H9 (cell line): ENCODE data around the gene SLC2A4. TPM values are rescaled to one million over a fixed set of nuclear protein-coding genes. Genes with fewer than 3 reads are reported as not detected.
A peak's percentile ranks its signal among the peaks of the same experiment; 100 is the strongest.

ENCODE experiments used
- DNase-seq: peaks from one replicate; pipeline ENCODE4 v3.0.0-alpha.2; 2017
- H2AFZ ChIP-seq: one replicate; pipeline ENCODE4 v1.6.1; 2013; ENCODE audit warnings: mild to moderate bottlenecking, low read length, control low read depth, moderate library complexity
- H2AK5ac ChIP-seq: 2 replicates; pipeline ENCODE4 v1.6.1; 2013; ENCODE audit warnings: low read length, control low read depth, mixed read lengths; ENCODE audit not compliant: insufficient read length
- H2BK120ac ChIP-seq: one replicate; pipeline ENCODE4 v1.6.1; 2013; ENCODE audit warnings: low read depth, mild to moderate bottlenecking, low read length, control low read depth, inconsistent platforms; ENCODE audit not compliant: poor library complexity, severe bottlenecking
- H2BK12ac ChIP-seq: 2 replicates; pipeline ENCODE4 v1.6.1; 2013; ENCODE audit warnings: low read length, control low read depth, mixed read lengths, low read depth; ENCODE audit not compliant: insufficient read length
- H2BK15ac ChIP-seq: 2 replicates; pipeline ENCODE4 v1.6.1; 2013; ENCODE audit warnings: low read depth, low read length, control low read depth
- H2BK20ac ChIP-seq: one replicate; pipeline ENCODE4 v1.6.1; 2013; ENCODE audit warnings: low read depth, mild to moderate bottlenecking, low read length, control low read depth, inconsistent platforms; ENCODE audit not compliant: poor library complexity, severe bottlenecking
- H2BK5ac ChIP-seq: 2 replicates; pipeline ENCODE4 v1.6.1; 2013; ENCODE audit warnings: low read length, control low read depth, mixed read lengths; ENCODE audit not compliant: insufficient read length
- H3K14ac ChIP-seq: 2 replicates; pipeline ENCODE4 v1.6.1; 2013; ENCODE audit warnings: low read length, control low read depth; ENCODE audit not compliant: insufficient read depth
- H3K18ac ChIP-seq: 2 replicates; pipeline ENCODE4 v1.6.1; 2013; ENCODE audit warnings: low read depth, mild to moderate bottlenecking, mixed read lengths, low read length, control low read depth; ENCODE audit not compliant: insufficient read length
- H3K23ac ChIP-seq: 2 replicates; pipeline ENCODE4 v1.6.1; 2013; ENCODE audit warnings: low read length, control low read depth, mixed read lengths, low read depth; ENCODE audit not compliant: insufficient read length
- H3K23me2 ChIP-seq: 2 replicates; pipeline ENCODE4 v1.6.1; 2013; ENCODE audit warnings: low read depth, mild to moderate bottlenecking, mixed read lengths, low read length, control low read depth; ENCODE audit not compliant: insufficient read length, poor library complexity, severe bottlenecking
- H3K27ac ChIP-seq: 2 replicates; pipeline ENCODE4 v1.5.1; 2013; ENCODE audit warnings: low read length, control low read depth, mixed read lengths, low read depth; ENCODE audit not compliant: insufficient read length
- H3K27me3 ChIP-seq: 2 replicates; pipeline ENCODE4 v1.6.1; 2013; ENCODE audit warnings: low read length, control low read depth, inconsistent platforms; ENCODE audit not compliant: insufficient read depth
- H3K4ac ChIP-seq: 2 replicates; pipeline ENCODE4 v1.6.1; 2013; ENCODE audit warnings: low read depth, mild to moderate bottlenecking, control low read depth, inconsistent platforms, low read length, moderate library complexity
- H3K4me1 ChIP-seq: 2 replicates; pipeline ENCODE4 v1.6.1; 2013; ENCODE audit warnings: low read length, control low read depth, inconsistent platforms; ENCODE audit not compliant: insufficient read depth
- H3K4me2 ChIP-seq: 2 replicates; pipeline ENCODE4 v1.6.1; 2013; ENCODE audit warnings: low read length, control low read depth, mixed read lengths; ENCODE audit not compliant: insufficient read length, insufficient read depth
- H3K56ac ChIP-seq: 2 replicates; pipeline ENCODE4 v1.6.1; 2013; ENCODE audit warnings: low read depth, mild to moderate bottlenecking, mixed read lengths, low read length, control low read depth; ENCODE audit not compliant: insufficient read length
- H3K79me1 ChIP-seq: 2 replicates; pipeline ENCODE4 v1.6.1; 2013; ENCODE audit warnings: low read depth, mild to moderate bottlenecking, moderate library complexity, low read length, control low read depth, inconsistent platforms; ENCODE audit not compliant: insufficient read depth, poor library complexity, severe bottlenecking
- H3K79me2 ChIP-seq: 2 replicates; pipeline ENCODE4 v1.6.1; 2013; ENCODE audit warnings: low read length, control low read depth, inconsistent platforms; ENCODE audit not compliant: insufficient read depth
- H3K9ac ChIP-seq: 2 replicates; pipeline ENCODE4 v1.6.1; 2013; ENCODE audit warnings: low read length, control low read depth, mixed read lengths; ENCODE audit not compliant: insufficient read length; ENCODE audit errors: extremely low read depth
- H3K9me3 ChIP-seq: one replicate; pipeline ENCODE4 v1.6.1; 2013; ENCODE audit warnings: low read depth, low read length, inconsistent platforms; ENCODE audit not compliant: control insufficient read depth
- H3T11ph ChIP-seq: one replicate; pipeline ENCODE4 v1.6.1; 2013; ENCODE audit warnings: mild to moderate bottlenecking, low read length, control low read depth, inconsistent platforms
- H4K20me1 ChIP-seq: one replicate; pipeline ENCODE4 v1.6.1; 2013; ENCODE audit not compliant: control insufficient read depth, insufficient read length, insufficient read depth
- H4K5ac ChIP-seq: 2 replicates; pipeline ENCODE4 v1.6.1; 2013; ENCODE audit warnings: low read depth, mild to moderate bottlenecking, mixed read lengths, low read length, control low read depth; ENCODE audit not compliant: insufficient read length
- H4K8ac ChIP-seq: replicated peaks from 2 replicates; pipeline ENCODE4 v1.6.1; 2013; ENCODE audit warnings: low read length, control low read depth, mixed read lengths, low read depth; ENCODE audit not compliant: insufficient read length
- H4K91ac ChIP-seq: 2 replicates; pipeline ENCODE4 v1.6.1; 2013; ENCODE audit warnings: low read depth, mild to moderate bottlenecking, moderate library complexity, mixed read lengths, low read length, control low read depth; ENCODE audit not compliant: insufficient read length
- H3K27ac Mint-ChIP-seq, 3 experiments: 2 replicates in 2 of 3; 3 replicates in 1 of 3; pipeline ENCODE4 v1.8.0; 2020 to 2021; ENCODE audit warnings: mixed read lengths in 3 of 3, mild to moderate bottlenecking in 1 of 3, moderate library complexity in 1 of 3
- H3K27me3 Mint-ChIP-seq: 2 replicates; pipeline ENCODE4 v1.8.0; 2021; ENCODE audit warnings: low read depth, mild to moderate bottlenecking, moderate library complexity, mixed read lengths
- H3K36me3 Mint-ChIP-seq, 3 experiments: 2 replicates in 2 of 3; 3 replicates in 1 of 3; pipeline ENCODE4 v1.8.0; 2020 to 2021; ENCODE audit warnings: low read depth in 3 of 3, mixed read lengths in 3 of 3; ENCODE audit not compliant: insufficient read depth in 1 of 3
- H3K4me1 Mint-ChIP-seq, 2 experiments: 2 replicates each; pipeline ENCODE4 v1.8.0; 2020; ENCODE audit warnings: mixed read lengths in 2 of 2
- H3K4me3 Mint-ChIP-seq, 2 experiments: 2 replicates in 1 of 2; 3 replicates in 1 of 2; pipeline ENCODE4 v1.8.0; 2020 to 2021; ENCODE audit warnings: mild to moderate bottlenecking in 2 of 2, mixed read lengths in 2 of 2, moderate library complexity in 1 of 2
- H3K9me3 Mint-ChIP-seq, 2 experiments: 2 replicates in 1 of 2; 3 replicates in 1 of 2; pipeline ENCODE4 v1.8.0; 2020; ENCODE audit warnings: mild to moderate bottlenecking in 2 of 2, mixed read lengths in 2 of 2, moderate library complexity in 1 of 2
- WGBS: extraction: QIAGEN DNeasy Blood & Tissue Kit; methylation state at CpG from one replicate; pipeline ENCODE4 v1.1.7; 2013; ENCODE audit warnings: missing lambda C conversion rate, low lambda C conversion rate, mixed read lengths; ENCODE audit not compliant: insufficient read length; ENCODE audit errors: extremely low coverage; 5-methylcytosine and 5-hydroxymethylcytosine counted together
- total RNA-seq: library from RNA; stranded (reverse); gene quantifications from 2 replicates; pipeline ENCODE4 v1.2.1, GENCODE V29; 2021
- TF ChIP-seq, protein P1 (sequence below): fragments of 200-600 bp; sonication (generic); conservative IDR thresholded peaks from 3 replicates; pipeline ENCODE4 v1.8.0; 2021; ENCODE audit warnings: antibody characterized with exemption, mild to moderate bottlenecking

SLC2A4 gene
- total RNA-seq, 1 experiment from 2014 or later = 4.4 TPM

DNA sequence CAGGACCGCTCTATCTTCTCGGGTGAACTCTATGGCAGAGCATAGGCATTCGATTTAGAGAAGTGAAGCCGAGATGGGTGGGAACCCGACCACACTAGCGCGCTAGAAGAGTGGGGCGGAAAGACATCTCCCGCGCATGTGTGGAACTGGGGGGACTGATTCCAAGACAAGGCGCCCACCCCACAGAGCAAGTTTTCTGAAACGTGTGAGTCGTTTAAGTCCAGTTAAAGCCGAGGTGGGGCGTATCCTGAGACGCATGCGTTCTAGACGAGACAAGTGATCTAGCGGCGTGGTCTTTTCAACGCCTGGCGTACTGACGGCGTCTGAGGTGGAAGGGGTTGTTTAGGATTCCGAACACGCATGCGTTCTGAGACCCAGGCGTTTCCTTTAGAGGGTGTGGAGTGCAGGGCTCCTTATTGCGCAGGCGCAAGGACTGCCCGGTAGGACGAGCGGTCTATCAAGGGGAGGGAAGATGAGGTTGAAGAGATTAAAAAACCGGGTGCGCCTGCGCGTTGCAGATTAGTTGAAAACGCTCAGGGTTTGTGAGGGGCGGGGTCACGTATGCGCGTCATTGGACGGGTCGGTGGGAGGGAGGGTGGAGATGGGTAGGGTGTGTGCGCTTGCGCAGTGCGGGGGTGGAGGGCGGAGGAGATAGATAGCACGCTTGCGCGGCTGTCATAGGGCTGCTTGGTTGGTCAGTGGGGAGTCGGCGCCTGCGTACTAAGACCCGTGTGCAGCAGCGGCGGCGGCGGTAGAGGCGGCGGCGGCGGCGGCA lies 25.6 kb downstream of the SLC2A4 start, which contains the start of gene EIF5A:
Gene EIF5A (plus strand): TSS at position 718 of the 775 bp plus-strand sequence. CDS start 2,008 bp downstream, outside the sequence.
- no peak within 1 kb of the TSS for H4K8ac ChIP-seq
- no peak within 1 kb of the TSS for H2BK5ac ChIP-seq
- peak; percentile 100 for DNase-seq
- no peak within 1 kb of the TSS for H3T11ph ChIP-seq
- Mint-ChIP-seq H3K27ac (peak within 1 kb of the TSS; percentile 95 to 100 (median 98)), H3K27me3 (no peaks in the 10 kb centered on the region; the same call in none of the 2 replicates), H3K36me3 (peaks cover 31 to 39% (median 35%) of the 10 kb centered on the region in 3 experiments), H3K9me3 (peaks cover 0 to 6% of the 10 kb centered on the region in 2 experiments; a peak in 1 of 5 replicates), H3K4me3 (peak within 1 kb of the TSS; percentile 93 to 94), H3K4me1 (peaks cover 25 to 26% of the 10 kb centered on the region in 2 experiments)
- peaks cover 2% of the 10 kb centered on the region; the same call in 1 of the 2 replicates for H3K4me1 ChIP-seq
- H4K91ac ChIP-seq = peak within 1 kb of the TSS; percentile 65
- H2BK120ac ChIP-seq = no peak within 1 kb of the TSS
- H3K79me2 ChIP-seq = peaks cover 21% of the 10 kb centered on the region
- no peak within 1 kb of the TSS for H2AK5ac ChIP-seq
- H3K14ac ChIP-seq = peak within 1 kb of the TSS; percentile 78
- H3K23me2 ChIP-seq = peaks cover 9% of the 10 kb centered on the region
- peak within 1 kb of the TSS; percentile 84 for H3K9ac ChIP-seq
- no peak within 1 kb of the TSS; the same call in 1 of the 2 replicates for H2BK15ac ChIP-seq
- H3K9me3 ChIP-seq = no peaks in the 10 kb centered on the region
- no peak within 1 kb of the TSS for H2BK12ac ChIP-seq
- H3K4ac ChIP-seq = peak within 1 kb of the TSS; percentile 51; the same call in 1 of the 2 replicates
- TF ChIP-seq, protein P1, sequence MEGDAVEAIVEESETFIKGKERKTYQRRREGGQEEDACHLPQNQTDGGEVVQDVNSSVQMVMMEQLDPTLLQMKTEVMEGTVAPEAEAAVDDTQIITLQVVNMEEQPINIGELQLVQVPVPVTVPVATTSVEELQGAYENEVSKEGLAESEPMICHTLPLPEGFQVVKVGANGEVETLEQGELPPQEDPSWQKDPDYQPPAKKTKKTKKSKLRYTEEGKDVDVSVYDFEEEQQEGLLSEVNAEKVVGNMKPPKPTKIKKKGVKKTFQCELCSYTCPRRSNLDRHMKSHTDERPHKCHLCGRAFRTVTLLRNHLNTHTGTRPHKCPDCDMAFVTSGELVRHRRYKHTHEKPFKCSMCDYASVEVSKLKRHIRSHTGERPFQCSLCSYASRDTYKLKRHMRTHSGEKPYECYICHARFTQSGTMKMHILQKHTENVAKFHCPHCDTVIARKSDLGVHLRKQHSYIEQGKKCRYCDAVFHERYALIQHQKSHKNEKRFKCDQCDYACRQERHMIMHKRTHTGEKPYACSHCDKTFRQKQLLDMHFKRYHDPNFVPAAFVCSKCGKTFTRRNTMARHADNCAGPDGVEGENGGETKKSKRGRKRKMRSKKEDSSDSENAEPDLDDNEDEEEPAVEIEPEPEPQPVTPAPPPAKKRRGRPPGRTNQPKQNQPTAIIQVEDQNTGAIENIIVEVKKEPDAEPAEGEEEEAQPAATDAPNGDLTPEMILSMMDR = no peak
- H3K79me1 ChIP-seq = no peaks in the 10 kb centered on the region
- no peak within 1 kb of the TSS for H3K23ac ChIP-seq
- H4K20me1 ChIP-seq = no peaks in the 10 kb centered on the region
- WGBS = no CpG with 5 or more reads among the region's 64 CpGs
- peak within 1 kb of the TSS; percentile 72 for H3K27ac ChIP-seq
- peak within 1 kb of the TSS; percentile 77 for H3K18ac ChIP-seq
- H3K56ac ChIP-seq = no peak within 1 kb of the TSS
- no peak within 1 kb of the TSS for H2BK20ac ChIP-seq
- no peaks in the 10 kb centered on the region for H3K27me3 ChIP-seq
- H2AFZ ChIP-seq = no peak within 1 kb of the TSS
- H3K4me2 ChIP-seq = peak within 1 kb of the TSS; percentile 81
- no peak within 1 kb of the TSS for H4K5ac ChIP-seq
